Retina (tissue), 1 donor: Measurements from ENCODE around the gene UPB1.
"Not testable (repeated sequence)": the region's sequence is repeated elsewhere in the genome, so short reads cannot be mapped to it uniquely, and the experiment has no call there.

Experiments
- DNase-seq: peaks from one replicate; pipeline ENCODE4 v3.0.0-alpha.2; 2016

Gene UPB1

DNA sequence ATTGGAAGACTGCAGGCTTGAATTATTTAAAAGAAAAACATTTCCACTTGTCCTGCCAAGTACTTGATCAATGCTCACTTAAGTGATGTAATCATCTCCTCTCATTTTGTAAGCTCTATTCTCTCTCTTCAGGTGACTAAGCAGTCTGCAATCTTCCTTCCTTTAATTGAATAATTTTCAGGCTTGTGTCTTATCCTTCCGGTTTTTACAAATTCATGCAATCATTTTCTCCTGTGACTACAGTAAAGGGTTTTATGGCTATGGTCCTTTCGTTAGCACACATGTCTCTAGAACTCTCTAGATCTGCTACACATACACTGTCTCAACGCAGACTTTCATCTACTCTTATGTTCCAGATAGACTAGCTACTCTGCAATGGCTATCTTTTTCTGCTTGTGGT, 12.6 kb upstream of the UPB1 start:
- no peak for DNase-seq

DNA sequence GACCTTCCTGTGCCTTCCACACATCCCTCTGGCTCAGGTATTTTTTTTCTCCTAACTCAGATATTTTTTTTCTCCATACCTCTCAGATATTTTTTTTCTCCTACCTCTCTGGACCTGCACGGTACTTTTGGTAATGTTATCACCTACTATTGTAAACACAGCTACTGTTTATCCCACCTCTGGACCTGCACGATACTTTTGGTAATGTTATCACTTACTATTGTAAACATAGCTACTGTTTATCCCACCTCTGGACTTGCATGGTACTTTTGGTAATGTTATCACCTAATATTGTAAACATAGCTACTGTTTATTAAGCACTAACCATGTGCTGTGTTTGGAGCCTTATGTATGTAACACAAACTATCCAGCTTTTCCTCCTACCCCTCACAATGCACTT, 12.1 kb upstream of the UPB1 start:
- no peak for DNase-seq

DNA sequence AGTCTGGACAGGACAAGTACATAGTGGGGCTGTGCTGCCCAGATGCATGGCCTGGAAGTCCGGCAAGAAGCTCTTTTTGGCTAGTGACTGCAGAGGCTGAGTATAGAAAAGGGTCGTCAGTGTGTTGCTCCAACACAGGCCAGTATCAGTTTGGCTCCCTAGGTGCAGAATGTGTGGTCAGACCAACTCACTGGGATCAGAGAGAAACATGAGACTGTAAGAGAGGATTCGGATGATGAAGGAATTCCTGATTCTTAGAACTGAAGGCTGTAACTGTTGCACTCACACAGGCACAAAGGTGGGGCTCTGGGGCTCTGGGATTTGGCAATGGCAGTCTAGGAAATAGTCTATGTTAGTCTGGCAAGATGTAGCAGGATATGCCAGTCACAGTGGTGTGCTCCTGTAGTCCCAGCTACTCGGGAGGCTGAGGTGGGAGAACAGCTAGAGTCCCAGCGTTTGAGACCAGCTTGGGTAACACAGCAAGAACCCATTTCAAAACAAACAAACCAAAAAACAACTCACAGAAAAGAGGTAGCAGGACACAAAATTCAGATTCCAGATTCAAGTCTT, 11.1 kb upstream of the UPB1 start:
- no peak for DNase-seq

DNA sequence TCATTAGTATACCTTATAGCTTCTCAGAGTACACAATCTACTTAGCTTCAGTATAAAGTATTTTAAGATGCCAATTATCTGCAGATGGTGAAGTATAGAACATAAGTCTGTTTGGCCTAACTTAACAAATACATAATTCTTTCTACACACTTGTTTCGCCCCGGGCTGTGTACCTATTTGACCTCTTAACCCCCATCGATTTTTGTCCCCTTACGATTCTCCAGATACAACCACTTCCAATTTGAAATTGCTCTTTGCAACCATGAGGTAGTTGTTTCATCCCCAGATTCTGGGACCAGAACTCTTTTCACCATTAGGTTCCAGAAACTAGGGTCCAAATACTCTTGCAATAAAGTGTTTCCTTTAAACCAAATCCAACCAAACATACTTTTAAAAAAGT, 10.0 kb upstream of the UPB1 start:
- DNase-seq = no peak

DNA sequence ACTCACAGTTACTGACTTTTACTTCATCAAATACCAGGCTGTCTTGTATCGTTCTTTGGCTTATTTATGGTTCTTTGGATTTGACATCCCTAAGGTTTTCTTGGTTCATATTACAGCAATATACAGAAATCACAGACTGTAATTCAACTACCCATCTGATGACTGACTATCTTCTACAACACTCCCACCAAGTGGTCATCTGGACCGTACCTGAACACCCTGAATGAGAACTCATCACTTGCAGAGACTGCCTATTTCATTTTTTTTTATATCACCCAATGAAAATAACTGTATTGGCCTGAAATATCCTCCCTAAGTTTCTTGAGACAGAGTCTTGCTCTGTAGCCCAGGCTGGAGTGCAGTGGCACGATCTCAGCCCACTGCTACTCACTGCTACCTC, 9.5 kb upstream of the UPB1 start:
- DNase-seq = no peak

DNA sequence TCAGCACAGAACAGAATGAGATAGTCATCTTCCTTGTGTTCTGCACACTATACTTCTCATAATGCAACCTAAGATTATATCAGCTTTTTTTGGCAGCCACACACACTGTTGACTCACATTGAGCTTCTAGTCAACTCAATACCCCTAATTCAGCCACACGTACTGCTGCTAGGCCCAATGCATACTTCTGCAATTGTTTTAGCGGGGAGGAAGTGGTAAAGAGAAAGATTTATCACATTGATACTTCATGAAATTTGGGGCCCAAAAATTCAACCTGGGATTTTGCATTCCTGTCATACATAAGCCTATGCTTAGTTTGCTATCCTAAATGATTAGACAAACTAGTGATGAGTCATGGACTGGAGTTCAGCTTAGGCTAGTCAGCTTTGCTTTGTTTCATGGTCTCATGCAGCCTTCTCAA, 8.6 kb upstream of the UPB1 start:
- DNase-seq = no peak

DNA sequence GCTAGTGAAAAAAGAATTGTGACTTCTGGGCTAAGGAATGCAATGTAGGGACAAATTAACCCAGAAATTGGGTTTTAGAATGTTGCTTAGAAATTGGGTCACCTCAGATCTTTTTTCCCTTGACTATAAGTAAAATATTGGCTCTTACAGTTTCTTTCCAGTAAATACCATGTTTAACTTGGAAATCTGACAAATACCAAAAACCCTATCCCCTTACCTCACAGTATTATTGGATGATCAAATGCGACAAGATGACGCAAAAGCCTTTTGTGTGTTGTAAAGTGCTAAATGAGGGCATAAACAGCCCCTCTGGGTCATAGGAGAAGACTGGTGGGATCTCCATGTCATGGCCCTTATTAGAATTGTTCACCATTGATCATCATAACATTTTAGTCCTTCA, 6.1 kb upstream of the UPB1 start:
- no peak for DNase-seq

DNA sequence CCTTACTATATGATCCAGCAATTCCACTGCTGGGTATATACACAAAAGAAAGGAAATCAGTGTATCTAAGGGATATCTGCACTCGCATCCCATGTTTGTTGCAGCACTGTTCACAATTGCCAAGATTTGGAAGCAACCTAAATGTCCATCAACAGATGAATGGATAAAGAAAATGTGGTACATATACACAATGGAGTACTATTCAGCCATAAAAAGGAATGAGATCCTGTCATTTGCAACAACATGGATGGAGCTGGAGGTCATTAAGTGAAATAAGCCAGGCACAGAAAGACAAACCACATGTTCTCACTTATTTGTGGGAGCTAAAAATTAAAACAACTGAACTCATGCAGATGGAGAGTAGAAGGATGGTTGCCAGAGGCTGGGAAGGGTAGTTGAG, 5.7 kb upstream of the UPB1 start:
- not testable (repeated sequence) for DNase-seq

DNA sequence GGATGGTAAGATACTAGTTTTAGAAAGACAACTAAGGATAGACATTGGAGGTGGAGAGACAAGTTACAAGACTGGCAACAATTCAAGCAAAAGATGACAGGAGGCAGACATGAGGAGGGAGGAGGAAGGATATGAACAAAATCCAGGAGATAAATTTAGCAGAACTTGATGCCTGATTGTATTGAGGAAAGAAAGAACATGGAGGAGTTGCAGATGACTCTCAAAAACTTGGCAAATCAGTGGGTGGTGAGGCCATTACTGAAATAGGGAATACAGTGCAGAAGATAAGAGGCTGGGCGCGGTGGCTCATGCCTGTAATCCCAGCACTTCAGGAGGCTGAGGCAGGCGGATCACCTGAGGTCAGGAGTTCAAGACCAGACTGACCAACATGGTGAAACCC, 2.7 kb upstream of the UPB1 start:
- no peak for DNase-seq

DNA sequence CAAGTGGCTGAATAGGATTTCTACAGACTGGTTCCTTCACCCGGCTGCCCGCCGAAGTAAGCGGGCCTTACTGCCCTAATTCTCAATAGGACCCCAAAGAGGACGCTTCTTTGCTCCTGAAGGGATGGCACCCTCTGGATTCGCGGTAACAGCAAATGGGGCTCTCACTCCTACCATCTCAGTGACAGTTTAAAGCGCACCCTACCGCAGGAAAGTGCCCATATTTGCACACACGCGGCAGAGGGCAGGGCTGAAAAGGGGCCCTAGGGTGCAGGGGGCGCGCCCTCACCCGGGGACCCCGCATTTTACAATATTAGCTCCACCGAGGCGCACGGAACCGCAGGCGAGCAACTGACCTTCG, 985 bp upstream of the UPB1 start:
- DNase-seq = no peak

DNA sequence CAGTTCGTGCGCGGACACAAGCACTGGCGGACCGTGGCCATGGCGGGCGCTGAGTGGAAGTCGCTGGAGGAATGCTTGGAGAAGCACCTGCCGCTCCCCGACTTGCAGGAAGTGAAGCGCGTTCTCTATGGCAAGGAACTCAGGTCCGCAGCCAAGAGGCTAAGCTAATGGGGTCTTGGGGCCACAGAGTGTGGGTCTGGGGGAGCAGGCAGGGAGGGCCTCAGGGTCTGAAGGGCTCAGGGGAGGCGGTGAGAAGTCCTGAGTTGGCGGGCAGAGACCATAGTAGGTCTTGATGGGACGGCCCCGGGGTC, 188 bp downstream of the UPB1 start:
- DNase-seq = no peak

DNA sequence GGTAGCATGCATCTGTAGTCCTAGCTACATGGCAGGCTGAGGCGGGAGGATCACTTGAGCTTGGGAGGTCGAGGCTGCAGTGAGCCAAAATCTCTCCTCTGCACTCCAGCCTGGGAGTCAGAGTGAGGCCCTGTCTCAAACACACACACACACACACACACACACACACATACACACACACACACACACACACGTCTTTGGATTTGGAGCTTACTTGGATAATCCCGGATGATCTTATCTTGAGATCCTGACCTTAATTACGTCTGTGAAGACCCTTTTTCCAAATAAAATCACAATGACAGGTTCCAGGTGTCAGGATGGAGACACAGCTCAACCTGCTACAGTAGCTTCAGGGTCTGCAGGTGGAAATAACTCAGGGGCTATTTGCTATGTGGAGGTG, 1.1 kb downstream of the UPB1 start:
- DNase-seq = no peak

DNA sequence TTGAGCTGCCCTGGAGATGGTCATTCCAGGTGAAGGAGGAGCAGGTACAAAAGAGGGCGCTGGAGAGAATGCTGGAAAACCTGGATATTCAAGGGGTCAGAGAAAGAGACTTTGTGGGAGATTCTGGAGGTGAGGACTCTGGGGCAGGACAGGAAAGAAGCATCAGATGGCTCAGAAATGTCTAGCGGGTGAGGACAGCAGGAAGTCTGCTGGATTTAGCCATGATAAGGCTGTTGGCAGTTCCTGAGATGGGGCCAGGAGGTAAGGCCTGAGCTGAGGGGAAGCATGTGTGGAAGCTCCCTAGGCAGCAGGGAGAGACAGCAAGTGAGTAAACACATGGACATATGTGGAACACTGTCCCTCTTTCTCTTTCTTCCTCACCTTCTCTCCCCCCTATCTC, 1.5 kb downstream of the UPB1 start:
- no peak for DNase-seq

DNA sequence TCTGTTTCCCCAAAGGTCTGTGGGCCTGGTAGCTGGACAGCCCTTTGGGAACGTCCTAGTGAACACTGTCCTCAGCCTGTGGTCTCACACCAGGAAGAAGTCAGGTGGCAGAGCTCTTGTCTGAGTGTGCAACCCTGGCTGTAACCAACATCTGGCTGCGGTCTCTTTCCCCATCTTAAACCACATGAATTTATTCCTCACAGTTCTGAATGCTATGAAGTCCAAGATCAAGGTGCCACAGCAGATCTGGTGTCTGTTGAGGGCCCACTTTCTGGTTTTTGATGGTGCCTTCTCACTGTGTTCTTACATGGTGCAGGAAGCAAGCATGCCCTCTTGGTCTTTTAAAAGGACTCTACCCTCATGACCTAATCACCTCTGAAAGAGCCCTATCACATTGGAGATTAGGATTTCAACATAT, 2.7 kb downstream of the UPB1 start:
- DNase-seq = no peak

DNA sequence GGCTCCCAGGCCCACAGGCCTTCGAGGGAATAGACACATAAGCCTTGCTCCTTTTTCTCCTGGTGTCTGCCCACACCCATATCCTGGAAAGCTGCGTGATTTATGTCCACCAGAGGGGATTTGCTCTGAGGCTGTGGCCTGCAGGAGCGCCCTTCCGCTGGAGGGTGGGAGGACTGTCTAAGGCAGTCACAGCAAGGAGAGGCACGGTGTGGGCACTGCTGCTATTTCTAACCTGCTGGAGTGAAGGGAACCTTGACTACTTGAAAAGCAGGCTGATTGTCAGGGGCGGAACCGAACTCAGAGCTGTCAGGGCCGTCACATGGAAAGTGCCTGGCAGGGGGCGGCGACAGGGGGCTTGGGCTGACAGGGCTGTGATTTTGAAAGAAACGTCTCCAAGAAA, 3.7 kb downstream of the UPB1 start:
- no peak for DNase-seq

DNA sequence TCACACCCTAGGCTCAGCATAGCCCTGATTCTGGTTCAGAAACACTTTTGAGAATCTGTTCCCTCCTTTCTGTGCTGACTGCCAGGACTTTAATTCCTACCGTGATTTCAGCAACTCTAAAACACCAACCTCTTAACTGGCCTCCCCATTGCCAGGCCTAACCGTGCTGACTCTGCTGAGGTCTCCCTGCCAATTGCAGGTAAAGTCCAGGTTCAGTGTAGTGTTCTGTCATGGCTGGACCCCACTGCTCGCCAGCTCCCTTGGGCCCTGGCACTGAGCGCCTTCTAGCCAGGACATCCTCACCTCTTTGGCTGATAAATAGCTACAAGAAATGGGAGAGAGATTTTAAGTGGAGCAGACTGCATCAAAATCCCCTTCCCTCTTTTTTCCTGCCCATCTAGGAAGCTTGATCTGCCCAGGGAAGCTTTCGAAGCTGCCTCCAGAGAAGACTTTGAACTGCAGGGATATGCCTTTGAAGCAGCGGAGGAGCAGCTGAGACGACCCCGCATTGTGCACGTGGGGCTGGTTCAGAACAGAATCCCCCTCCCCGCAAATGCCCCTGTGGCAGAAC, 4.7 kb downstream of the UPB1 start:
- no peak for DNase-seq

DNA sequence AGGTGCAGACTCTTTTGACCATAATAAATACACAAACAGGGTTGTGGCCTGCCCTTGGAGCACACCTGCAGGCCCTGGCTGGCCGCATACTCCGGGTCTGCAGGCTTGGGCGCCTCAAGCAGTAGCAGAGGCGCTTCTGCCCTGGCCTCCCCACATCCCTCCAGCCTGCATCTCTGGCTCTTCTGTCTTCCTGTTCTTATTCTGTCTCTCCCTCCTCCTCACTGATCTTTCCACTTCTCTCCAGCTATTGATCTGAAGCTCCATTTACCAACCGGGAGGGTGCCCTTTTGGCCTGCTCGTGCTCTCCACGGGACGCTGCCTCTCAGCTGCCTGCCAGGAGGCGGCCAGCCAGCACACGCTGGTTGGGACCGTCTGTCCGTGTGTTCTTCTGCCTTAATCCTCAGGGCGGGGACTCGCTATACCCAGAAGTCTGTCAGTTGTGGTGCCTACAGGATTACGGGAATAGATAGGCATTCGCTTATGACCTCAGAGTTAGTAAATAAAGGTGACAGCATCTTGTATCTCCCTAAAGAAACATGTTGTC, 5.2 kb downstream of the UPB1 start:
- peak; percentile 53 for DNase-seq

DNA sequence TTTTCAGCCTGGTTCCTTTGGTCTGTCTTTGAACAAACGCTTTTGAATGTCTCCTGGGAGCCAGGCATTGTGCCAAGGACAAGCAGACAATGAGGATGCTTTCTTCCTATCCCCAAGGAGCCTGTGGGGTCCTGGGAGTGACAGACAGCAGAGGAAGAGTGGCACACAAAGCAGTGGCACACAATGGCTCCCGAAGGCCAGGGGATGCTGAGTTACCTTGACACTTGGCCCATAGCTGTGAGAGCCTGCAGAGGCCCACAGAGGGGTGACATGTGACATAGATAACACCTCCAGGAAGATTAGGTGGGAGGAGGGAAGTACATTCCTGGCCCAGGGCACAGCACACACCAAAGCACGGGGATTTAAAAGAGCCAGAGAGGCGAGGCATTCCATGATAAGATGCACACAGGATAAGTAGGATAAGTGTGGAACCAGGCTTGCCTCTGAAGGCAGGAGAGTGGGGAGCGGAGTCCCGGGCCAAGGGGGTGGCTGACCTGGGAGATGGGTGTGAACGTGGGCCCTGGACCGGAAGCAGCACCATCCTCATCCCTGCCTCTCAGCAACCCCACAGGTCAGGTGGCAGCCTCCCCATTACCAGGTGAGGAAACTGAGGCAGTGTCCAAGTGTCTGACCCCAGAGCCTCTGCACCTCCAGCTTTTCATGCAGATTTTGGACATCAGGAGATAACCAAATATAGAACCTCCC, 6.3 kb downstream of the UPB1 start:
- DNase-seq = no peak

DNA sequence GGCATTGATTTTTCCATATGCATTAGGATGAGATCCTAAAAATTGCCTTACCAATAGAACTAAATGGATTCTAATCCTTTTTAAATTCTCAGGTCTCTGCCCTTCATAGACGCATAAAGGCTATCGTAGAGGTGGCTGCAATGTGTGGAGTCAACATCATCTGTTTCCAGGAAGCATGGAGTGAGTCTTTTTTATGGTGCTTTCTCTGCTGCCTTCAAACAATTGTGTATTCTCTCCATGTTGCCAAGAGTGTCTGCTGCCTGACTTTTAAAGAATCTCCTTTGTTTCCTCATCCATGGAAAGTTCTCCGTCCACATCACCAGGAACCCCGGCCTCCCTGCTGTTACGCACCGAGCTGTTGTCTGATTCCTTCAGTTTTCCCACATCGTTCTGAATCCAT, 6.9 kb downstream of the UPB1 start:
- DNase-seq = no peak

DNA sequence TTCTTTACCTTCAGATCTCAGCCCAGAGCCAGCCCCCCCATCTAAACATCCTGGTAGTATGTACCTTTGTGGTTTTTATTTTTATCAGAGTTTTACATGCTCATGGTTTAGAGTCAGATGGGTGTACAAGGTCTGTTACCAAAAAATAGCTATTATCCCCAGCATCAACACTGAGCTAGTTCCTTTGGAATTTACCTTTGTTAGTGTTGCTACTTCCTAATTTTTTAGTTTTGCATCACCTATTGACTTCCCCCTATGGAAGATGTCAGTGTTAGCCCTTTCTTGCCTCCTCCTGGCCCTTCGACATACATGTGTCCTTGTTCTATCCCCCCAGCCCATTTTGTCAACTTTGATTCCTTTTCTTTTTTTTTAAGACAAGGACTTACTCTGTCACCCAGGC, 7.4 kb downstream of the UPB1 start:
- DNase-seq = no peak

DNA sequence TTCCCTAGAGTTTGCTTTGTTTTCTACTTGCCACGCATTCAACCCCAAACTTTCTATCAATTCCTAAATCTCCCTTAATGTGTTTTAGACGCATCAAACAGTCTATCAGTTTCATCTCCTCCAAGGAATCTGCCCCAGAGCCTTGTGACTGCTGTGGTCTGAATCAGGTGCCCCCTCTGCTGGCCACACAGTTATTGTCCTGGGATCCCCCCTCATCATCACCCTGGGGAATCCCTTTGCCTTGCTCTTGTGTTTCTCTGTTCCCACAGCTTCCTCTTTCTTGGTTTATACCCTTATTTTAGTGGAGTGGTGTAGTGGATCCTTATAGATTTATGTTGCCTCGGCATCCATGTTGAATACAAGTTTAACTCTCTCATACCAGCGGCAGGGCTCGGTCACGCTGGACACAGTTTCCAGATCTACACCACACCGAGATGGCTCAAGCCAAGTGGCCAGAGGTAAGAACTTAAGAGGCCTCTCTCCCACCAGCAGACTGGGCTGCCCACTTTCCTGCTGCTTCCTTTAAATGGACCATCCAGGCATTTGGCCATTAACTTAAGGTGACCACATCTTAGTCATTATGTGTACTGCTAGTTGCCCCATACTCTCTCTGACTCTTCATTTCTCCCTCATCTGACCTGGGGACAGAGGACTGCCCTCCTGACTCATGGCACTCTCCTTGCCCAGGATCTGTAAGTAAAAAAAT, 8.2 kb downstream of the UPB1 start:
- DNase-seq = no peak

DNA sequence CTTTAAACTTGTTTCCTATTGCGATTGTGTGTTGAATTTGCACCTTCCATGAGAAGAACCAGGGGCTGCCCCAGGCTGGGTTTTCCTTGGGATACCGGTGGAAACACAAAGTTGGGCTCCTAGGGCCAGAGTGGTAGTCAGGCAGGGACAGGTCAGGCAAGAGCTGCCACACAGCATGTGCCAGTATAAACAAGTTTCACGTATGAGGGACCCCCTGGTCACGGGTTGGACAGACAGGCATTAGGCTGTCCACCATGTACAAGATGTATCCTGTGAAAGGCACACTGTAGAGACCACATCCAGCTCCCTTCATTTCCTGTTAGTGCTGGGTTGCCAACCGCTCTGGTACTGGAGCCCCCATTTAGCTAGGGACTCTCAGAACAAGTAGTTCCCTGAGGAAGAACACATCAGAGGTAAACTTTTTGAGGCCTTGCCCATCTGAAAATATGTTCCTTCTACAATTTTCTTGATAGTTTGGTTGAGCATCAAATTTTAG, 8.8 kb downstream of the UPB1 start:
- DNase-seq = no peak

DNA sequence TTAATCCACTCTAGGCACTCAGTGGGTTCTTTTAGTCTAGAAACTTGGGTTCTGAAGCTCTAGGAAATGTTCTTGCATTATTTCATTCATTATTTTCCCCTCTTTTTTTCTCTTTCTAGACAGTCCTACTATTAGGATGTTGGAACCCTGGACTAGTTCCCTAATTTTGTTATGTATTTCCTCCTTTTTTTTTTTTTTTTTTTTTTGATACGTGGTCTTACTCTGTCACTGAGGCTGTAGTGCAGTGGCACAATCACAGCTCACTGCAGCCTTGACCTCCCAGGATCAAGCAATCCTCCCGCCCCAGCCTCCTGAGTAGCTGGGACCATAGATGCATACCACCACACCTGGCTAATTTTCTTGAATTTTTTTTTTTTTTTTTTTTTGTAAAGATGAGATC, 9.4 kb downstream of the UPB1 start:
- DNase-seq = no peak
